ENCODE results near the gene KHK.

KHK gene

DNA sequence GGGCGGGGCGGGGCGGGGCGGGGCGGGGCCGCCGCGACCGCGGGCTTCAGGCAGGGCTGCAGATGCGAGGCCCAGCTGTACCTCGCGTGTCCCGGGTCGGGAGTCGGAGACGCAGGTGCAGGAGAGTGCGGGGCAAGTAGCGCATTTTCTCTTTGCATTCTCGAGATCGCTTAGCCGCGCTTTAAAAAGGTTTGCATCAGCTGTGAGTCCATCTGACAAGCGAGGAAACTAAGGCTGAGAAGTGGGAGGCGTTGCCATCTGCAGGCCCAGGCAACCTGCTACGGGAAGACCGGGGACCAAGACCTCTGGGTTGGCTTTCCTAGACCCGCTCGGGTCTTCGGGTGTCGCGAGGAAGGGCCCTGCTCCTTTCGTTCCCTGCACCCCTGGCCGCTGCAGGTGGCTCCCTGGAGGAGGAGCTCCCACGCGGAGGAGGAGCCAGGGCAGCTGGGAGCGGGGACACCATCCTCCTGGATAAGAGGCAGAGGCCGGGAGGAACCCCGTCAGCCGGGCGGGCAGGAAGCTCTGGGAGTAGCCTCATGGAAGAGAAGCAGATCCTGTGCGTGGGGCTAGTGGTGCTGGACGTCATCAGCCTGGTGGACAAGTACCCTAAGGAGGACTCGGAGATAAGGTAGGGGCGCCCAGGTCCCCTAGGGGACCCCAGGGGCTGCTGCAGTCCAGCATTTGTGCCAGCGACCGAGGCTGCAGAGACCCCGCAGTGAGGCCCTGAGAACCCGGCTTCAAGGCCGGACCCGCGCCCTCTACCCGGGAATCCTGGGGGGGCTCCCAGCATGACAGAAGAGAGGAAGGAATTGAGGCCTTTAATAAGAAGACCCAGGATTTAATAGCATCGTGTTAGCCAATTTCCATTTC, at the start of gene KHK:
Gene KHK, plus strand, starts transcription at position 49 of the 870 bp plus-strand sequence. Its CDS starts 488 bp downstream, at position 537.
- no peak for DNase-seq

DNA sequence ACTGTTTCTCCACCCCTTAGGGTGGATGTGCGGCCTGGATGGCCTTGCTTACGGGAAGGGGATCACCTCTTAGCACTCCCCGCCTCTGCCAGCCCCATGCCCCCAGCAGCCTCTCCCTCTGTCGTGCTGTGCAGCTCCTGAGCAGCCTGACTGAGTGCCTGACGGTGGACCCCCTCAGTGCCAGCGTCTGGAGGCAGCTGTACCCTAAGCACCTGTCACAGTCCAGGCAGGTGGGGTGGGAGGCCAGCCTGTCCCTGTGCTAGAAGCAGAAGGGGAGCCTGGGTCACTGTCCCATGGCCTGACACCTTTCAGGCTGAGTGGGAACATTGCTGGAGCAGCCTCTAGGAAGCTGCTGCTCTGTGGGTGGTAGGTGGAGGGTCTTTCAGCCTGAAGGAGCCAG, 48.6 kb upstream of the KHK start:
- DNase-seq: no peak

DNA sequence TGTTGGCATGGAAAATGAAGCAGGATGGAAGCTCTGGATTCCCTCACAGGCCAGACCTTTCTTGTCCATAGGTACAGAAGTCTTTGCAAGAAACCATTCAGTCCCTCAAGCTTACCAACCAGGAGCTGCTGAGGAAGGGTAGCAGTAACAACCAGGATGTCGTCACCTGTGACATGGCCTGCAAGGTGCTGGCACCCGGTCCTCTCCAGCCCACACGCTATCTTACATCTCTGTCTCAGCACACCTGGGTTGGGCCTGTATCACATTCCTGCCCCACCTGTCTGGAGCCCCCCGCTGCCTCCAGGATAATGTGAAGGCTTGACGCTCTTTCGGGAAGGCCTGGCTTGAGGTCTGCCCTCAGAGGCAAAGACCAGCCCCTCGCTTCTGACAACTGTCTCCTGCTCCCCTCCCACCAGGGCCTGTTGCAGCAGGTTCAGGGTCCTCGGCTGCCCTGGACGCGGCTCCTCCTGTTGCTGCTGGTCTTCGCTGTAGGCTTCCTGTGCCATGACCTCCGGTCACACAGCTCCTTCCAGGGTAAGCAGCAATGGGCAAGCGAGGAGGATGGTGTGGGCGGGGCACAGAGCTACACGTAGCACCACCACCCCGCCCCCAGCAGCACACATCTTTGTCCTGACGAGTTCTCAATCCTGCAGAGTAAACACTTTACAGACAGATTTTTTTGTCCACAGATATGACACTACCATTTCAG, 47.8 kb upstream of the KHK start:
- no peak for DNase-seq

DNA sequence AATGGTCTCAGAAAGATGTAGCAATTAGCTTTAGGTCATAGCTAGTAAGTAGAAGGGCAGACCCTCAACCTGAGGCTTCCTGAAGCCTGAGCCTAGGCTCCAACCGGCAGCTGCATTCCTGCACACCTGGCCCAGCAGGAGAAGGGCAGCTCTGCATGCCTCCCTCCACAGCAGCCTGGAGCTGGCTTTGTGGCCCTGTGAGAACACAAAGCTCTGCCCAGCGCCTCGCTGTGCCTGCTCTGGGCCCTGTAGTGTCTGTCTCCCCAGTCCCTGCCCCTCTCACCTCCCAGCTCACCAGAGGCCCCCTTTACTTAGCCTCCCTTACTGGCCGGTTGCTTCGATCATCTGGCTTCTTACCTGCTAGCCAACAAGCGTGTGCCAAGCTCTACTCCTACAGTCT, 47.1 kb upstream of the KHK start:
- no peak for DNase-seq

DNA sequence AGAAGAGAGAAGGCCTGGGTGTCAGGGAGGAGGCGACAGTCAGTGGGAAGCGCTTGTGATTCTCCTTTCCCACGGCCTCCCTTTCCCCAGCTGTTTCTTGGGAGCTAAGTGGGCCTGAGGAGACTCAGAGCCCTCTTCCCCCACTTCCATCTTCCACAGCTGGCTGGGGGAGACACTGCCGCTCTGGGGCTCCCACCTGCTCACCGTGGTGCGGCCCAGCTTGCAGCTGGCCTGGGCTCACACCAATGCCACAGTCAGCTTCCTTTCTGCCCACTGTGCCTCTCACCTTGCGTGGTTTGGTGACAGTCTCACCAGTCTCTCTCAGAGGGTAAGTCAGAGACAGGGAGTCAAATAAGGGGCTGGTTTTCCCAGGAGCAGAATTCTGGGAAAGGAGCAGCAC, 46.7 kb upstream of the KHK start:
- DNase-seq: no peak

DNA sequence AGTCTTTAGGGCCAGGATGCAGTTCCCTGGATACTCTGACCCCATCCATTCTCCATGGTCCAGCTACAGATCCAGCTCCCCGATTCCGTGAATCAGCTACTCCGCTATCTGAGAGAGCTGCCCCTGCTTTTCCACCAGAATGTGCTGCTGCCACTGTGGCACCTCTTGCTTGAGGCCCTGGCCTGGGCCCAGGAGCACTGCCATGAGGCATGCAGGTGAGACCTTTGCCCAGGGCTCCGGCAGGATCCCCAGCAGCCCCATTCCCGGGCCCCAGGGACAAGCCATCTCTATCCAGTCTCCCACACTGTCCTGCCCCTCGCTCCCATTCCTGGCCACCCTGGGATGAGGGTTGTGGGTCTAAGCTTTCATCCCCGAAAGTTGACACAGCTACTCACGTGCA, 46.3 kb upstream of the KHK start:
- no peak for DNase-seq

DNA sequence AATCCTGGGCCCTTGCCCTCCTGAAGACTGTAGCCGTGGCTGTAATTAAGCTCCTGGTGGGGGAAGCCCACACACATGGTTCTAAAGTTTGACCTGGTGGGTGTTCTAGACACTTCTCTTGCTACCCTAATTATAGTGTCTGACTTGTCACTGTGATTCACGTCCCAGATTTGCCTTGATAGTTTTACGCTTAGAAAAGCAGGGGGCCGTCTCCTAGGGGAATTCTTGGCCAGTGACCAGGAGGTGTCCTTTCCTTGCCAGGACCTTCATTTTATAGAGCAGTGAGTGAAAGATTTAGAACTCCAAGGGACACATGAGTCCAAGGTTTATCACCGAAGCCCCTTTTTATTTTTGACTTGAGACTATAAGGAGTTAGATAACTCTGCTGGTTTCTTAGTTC, 44.8 kb upstream of the KHK start:
- DNase-seq: no peak

DNA sequence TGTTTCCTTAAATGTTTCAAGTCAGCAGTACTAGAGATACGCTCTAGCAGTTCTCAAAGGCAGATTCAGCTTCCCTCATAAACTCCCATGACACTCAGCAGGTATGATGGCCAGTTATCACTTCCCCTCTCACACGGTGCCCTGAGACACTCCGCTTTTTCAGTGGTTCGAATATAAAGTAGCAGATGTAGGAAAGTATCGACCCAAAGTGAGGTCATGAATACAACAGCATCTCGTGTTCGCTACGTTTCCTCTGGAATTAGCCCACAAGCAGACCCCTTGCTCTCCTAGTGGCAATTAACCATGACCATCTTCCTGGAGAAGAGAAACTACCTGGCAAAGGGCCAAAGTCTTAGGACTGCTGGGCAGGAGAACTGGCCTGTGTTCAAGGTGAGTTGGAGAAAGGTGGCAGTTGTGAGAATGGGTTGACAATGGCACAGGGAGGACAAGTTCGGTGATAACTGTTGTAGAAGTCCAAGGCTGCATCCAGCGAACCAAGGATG, 44.4 kb upstream of the KHK start:
- no peak for DNase-seq

DNA sequence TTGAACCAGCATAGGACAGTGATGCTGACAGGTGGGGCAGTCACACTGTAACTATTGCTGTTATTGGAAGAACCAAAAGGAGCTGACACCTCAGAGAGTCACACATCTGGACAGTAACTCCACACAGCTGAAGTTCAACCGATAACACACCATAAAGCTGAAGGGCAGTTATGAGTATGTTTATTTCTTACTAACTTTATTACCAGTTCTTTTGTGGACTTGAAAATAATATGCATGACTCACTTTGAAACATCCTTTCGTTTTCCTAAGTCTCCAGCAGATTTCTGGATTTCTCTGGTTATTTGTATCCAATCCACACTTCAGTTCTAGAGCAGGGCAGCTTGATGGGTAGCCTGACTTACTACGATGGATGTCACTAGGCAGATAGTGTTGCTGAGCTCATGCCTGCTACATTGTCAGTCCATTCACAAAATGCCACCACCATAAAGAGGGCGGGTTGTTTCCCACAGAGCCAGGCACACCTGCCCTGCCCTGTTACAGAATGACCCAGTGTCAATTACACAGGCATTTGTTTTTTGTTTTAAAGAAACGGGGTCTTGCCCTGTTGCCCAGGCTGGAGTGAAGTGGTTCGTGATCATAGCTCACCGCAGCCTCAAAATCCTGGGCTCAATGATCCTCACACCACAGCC, 43.5 kb upstream of the KHK start:
- DNase-seq: no peak

DNA sequence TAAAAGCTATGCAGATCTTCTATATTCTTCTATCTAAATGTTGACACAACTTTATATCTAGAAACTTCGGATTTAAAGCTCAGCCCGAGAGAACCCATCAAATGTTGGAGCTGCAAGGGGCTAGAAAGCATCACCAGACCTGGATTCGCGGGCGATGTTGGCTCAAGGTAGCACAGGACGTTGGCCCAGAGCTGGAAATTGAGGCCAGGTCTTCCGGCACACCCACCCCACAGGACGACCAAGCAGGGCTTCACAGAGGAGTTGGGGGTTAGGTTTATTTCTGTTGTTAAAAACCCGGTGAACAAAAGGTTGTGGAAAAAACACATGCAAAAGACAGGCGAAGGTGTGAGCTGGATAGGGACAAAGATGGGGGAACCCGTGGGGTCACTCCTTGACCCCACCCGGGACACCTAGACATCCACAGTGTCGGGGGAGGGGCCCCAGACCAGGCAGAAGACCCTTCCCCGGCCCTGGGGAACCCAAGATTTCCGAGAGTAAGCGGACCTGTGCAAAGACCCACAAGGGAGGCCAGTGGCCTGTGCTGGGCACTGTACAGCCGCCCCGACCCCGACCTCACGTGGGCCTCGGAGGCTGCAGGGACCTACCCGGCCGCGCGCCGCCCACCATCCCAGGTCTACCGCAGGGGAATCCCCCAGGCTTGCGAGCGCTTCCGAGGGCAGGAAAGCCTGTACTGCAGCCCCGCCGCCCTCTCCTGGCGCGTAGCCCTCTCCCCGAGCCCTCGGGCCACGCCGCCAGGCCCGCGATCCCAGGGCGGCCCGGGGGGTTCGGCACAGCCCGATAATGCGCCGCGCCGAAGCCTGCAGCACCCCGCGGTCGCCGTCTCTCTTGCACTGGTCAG, 36.9 kb upstream of the KHK start:
- no peak for DNase-seq

DNA sequence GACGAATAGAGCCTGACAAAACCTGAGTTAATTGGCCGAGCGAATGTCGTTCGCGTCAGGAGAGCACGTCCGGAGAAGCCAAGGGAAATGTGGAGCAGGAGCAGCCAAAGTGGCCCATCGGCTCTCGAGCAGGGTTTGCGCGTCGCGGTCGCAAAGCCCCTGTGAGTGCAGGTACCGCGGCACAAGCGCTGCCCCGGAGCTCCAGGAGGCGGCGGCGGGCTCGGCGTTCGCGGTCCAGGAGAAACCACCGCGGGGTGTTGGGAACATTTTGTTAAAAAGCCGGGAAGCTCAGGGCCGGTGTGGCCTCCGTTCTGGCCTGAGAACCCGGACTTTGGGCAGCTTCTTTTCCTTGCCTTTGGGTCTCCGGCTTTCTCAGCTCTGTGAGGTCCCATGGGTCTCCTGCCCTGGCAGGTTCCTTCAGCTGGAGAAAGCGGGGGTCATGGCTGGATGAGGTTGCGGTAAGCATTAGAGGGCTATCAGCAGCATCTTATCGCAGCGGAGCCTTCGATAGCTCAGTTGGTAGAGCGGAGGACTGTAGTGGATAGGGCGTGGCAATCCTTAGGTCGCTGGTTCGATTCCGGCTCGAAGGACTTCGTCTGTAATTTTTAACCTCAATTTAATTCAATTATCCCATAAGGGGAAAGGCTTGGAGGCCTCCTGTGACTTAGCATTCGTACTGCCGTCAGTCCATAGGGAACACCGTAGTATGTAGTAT, 36.1 kb upstream of the KHK start:
- DNase-seq: peak in 1 of 2 experiments; percentile 73

DNA sequence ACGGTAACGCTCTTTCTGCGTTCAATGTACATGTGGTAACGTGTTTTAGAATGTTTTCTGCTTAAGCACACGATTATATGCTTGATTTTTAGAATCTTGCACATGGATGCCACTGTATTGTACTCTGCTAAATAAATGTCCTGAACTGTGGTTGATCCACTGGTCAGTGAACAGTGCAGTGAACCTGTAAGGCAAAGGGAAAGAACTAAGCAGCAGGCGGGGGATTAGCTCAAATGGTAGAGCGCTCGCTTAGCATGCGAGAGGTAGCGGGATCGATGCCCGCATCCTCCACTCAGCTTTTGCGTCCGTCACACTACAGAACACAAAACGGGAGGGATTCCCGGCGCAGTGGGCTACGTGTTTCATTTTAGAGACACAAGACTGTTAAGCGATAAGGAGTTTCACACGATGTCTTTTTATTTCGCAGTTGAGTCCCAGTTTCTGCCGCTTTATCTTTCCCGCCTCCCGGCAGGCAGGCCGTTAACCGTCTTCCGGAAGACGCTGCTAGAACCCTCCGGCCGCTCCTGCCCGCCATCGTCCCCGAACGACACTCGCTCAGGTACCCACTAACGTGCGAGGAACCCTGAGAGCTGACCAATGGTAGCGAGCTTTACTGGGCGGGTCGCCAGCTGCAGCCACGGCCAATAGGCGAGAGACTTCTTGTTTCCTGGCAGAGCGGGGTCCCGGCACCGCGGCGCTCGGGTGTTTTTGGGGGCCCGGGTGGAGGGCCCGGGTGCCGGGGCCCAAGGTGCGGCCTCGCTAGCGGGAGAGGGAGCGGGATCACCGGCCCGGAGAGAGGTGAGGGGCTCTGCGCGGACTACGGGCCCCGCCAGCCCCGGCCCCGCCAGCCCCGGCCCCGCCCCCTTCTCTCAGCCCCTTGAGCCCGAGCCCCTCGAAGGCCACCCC, 35.3 kb upstream of the KHK start, which contains the start of gene AGBL5:
Gene AGBL5, plus strand, starts transcription at position 673 of the 906 bp plus-strand sequence. CDS start 1,291 bp downstream, outside the sequence.
- DNase-seq: peak in 1 of 2 experiments; percentile 82

DNA sequence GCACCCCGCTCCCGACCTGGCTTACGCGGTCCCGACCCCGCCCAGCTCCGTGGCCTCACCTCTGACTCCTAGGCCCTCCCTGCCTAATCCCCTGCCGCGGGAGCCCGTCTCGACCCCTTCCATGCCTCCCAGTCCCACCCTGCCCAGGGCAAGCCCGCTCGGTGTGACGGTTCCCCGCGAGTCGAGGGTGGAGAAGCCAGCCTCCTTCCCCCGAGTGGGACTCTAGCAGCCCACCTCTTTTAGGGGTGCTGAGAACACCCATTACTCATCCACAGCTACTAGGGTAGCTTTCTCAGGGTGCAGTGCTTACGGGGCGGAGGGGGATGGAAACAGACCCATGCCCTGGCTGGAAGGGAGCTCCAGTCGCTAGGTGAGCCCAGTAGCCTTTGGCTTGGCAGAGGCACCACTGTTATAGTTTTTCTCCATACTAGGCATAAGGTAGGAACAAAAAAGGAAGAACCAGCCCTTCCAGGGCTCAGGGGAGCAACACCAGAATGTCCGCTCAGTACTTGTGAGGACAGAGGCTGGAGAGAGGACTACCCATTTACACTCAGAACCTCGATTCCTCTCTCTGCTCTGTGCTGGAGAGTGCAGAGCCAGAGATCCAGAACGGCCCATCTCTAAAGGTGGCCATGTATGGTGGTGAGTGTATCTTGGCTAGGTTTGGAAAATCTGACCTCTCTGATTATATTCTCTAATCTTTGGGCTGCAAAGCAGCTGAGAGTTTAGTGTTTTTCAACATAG, 34.5 kb upstream of the KHK start:
- no peak for DNase-seq

DNA sequence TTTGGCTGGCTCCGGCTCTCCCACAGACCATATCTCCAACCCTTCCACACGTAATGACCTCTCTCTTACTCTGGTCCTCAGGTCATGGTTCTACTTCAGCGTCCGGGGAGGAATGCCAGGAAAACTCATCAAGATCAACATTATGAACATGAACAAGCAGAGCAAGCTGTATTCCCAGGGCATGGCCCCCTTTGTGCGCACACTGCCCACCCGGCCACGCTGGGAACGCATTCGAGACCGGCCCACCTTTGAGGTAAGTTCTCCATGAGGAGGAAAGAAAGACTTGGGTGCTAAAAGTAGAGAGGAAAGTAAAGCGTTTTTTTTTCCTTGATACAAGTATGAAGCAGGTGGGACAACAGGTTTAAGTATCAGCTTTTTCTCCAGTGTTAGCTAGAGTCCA, 33.3 kb upstream of the KHK start:
- no peak for DNase-seq

DNA sequence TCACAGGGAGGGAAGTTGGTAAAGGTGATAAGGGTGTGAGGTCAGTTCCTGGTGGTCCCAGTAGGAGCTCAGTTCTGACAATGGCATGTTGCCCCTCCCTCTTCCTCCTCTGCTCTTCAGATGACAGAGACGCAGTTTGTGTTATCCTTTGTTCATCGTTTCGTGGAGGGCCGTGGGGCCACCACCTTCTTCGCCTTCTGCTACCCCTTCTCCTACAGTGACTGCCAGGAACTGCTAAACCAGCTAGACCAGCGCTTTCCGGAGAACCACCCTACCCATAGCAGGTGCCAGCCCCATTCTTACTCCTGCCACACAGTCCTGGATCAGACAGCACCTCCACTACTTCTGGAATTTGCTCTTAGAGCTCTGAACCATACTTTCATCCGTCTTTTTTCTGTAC, 32.8 kb upstream of the KHK start:
- DNase-seq: no peak

DNA sequence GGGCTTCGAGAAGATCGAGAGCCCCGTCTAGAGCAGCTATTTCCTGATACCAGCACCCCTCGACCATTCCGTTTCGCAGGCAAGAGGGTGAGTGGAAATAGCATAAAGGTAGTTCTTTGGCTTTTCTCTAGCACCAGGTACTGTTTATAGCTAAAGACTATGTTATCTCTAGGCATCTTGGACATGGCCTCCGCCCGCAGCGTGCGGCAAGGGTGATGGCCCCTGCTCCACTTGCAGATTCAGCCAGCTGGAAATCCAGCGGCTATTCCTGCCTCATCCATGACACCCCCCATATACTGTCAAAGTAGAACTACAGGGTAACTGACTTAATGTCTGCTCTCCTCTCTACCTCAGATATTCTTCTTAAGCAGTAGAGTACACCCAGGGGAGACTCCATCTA, 31.9 kb upstream of the KHK start:
- DNase-seq: no peak

DNA sequence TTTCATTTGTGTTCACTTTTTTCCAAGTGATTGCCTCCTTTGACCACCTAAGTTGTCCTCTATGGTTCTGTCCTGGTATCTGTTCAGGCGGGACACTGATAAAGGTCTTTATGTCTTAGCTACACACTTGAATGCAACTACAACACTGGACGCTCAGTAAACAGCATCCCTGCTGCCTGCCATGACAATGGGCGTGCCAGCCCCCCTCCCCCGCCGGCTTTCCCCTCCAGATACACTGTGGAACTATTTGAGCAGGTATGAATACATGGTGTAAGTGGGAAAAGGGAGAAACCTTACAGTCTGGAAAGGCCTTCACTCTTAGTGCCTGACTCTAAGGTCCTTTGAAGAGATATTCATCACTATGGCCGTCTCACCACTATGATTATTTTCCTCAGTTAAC, 29.4 kb upstream of the KHK start:
- DNase-seq: no peak

DNA sequence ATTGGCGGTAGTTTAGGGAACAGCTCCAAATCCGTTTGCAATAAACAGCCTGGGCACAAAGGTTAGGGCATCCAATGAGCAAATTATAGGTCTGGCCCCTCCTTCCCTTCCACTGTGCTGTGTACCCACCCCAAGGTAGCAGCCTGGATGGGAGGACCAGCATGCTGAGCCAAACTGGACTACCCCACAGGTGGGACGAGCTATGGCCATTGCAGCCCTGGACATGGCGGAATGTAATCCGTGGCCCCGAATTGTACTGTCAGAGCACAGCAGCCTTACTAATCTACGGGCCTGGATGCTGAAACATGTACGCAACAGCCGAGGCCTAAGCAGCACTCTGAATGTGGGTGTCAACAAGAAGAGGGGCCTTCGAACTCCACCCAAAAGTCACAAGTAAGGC, 28.4 kb upstream of the KHK start:
- no peak for DNase-seq

DNA sequence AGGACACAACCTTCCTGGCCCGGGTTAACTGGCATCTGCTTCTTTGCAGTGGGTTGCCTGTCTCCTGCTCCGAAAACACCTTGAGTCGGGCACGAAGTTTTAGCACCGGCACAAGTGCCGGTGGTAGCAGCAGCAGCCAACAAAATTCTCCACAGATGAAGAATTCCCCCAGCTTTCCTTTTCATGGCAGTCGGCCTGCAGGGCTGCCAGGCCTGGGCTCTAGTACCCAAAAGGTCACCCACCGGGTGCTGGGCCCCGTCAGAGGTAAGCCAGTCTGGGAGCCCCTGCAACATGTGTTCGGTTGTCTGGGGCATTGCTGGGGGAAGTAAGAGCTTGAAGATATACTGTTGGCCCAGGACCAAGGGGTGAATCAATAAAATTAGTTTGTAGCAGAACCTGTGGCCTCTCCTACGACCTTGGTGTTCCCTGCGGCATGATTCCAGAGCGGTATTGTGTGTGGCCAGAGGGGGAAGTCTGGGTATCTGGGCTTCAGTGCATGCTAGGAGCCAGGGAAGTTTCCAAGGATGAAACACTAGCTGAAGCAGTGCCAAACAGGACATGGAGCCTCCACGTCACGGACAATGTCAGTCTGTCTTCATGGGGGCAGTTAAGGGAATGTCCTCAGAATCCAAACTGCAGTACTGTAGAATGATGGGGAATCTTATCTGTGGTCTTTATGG, 27.3 kb upstream of the KHK start:
- no peak for DNase-seq

Measured in cerebellar nuclear complex (tissue), 1 donor.